Hepatocyte (in vitro differentiated cells): ENCODE measurements around the gene HOXA5.

ENCODE experiments used
- CTCF ChIP-seq: fragments of 200-600 bp; sonication (generic); IDR thresholded peaks from 2 replicates; pipeline ENCODE4 v1.5.1; 2016; ENCODE audit warnings: antibody characterized with exemption, mild to moderate bottlenecking; ENCODE audit not compliant: poor library complexity
- EZH2 ChIP-seq: fragments of 200-600 bp; sonication (generic); IDR thresholded peaks from 2 replicates; pipeline ENCODE4 v1.6.1; 2016; ENCODE audit warnings: antibody characterized with exemption, mild to moderate bottlenecking, borderline replicate concordance
- EZH2phosphoT487 ChIP-seq: fragments of 200-600 bp; sonication (generic); IDR thresholded peaks from one replicate; pipeline ENCODE4 v1.6.1; 2018; ENCODE audit warnings: antibody characterized with exemption, mild to moderate bottlenecking, low read depth, moderate library complexity; ENCODE audit not compliant: unreplicated experiment, severe bottlenecking

- TF ChIP-seq CTCF (no peak), EZH2phosphoT487 (no peak), EZH2 (no peak)
Observed at GRCh38 chr7:27164045-27164366, 20.5 kb upstream of the HOXA5 start.
